Mesothelial cell of epicardium (in vitro differentiated cells): ENCODE data around the gene SEMA4C. TPM values are rescaled to one million over a fixed set of nuclear protein-coding genes. Genes with fewer than 3 reads are reported as not detected.
A peak's percentile ranks its signal among the peaks of the same experiment; 100 is the strongest.

ENCODE experiments used
- DNase-seq, 2 experiments: peaks; one replicate each; pipeline ENCODE4 v3.0.0; 2021; ENCODE audit warnings: low spot score in 2 of 2; ENCODE audit not compliant: unreplicated experiment in 2 of 2
- H3K27ac Mint-ChIP-seq: 2 replicates; pipeline ENCODE4 v1.8.0; 2021; ENCODE audit warnings: mixed read lengths
- H3K27me3 Mint-ChIP-seq: 2 replicates; pipeline ENCODE4 v1.8.0; 2021; ENCODE audit warnings: low read depth, mixed read lengths
- H3K36me3 Mint-ChIP-seq: 2 replicates; pipeline ENCODE4 v1.8.0; 2021; ENCODE audit warnings: mixed read lengths
- H3K4me1 Mint-ChIP-seq: 2 replicates; pipeline ENCODE4 v1.8.0; 2021; ENCODE audit warnings: mixed read lengths
- H3K4me3 Mint-ChIP-seq: 2 replicates; pipeline ENCODE4 v1.8.0; 2021; ENCODE audit warnings: mild to moderate bottlenecking, moderate library complexity, mixed read lengths
- H3K9me3 Mint-ChIP-seq: 2 replicates; pipeline ENCODE4 v1.8.0; 2021; ENCODE audit warnings: mixed read lengths
- total RNA-seq: library from RNA; stranded (reverse); gene quantifications from 3 replicates; pipeline ENCODE4 v1.2.1, GENCODE V29; 2021
- TF ChIP-seq, protein P1 (sequence below): fragments of 200-600 bp; sonication (generic); IDR thresholded peaks from one replicate; pipeline ENCODE4 v1.5.0; 2021; ENCODE audit warnings: antibody characterized with exemption; ENCODE audit not compliant: unreplicated experiment

SEMA4C gene
- total RNA-seq, 1 donor from 2014 or later: 102 TPM

GRCh38 chr2:96823198-96823597 lies 46.7 kb downstream of the SEMA4C start:
- Mint-ChIP-seq H3K4me3 (no peak overlapping the region), H3K4me1 (peaks cover 55% of the 10 kb centered on the region), H3K9me3 (no peaks in the 10 kb centered on the region)

DNA sequence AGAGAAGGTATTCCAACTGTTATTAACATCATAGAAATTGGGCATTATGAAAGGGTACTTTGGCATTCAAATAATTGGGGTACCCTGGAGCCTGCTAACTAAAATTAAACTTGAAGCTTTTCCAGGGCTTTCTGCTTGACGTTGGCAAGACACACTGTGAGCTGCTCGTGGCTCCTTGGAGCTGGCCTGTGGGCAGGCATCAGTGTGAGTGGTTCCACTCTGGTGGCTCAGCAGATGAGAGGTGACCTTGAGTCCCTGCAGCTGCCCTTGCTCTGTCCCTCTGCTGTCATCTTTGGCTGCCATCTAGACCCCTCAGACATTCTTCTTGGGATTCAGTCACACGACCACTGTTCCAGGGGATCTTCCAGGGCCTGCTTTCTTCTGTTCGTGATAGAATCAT lies 47.1 kb downstream of the SEMA4C start:
- H3K9me3 Mint-ChIP-seq: no peaks in the 10 kb centered on the region
- H3K36me3 Mint-ChIP-seq: peaks cover 6% of the 10 kb centered on the region
- no peak for DNase-seq
- H3K27me3 Mint-ChIP-seq: no peaks in the 10 kb centered on the region
- peak overlapping the region; percentile 86 for H3K27ac Mint-ChIP-seq
- H3K4me1 Mint-ChIP-seq: peaks cover 59% of the 10 kb centered on the region
- no peak overlapping the region for H3K4me3 Mint-ChIP-seq
- TF ChIP-seq, protein P1, sequence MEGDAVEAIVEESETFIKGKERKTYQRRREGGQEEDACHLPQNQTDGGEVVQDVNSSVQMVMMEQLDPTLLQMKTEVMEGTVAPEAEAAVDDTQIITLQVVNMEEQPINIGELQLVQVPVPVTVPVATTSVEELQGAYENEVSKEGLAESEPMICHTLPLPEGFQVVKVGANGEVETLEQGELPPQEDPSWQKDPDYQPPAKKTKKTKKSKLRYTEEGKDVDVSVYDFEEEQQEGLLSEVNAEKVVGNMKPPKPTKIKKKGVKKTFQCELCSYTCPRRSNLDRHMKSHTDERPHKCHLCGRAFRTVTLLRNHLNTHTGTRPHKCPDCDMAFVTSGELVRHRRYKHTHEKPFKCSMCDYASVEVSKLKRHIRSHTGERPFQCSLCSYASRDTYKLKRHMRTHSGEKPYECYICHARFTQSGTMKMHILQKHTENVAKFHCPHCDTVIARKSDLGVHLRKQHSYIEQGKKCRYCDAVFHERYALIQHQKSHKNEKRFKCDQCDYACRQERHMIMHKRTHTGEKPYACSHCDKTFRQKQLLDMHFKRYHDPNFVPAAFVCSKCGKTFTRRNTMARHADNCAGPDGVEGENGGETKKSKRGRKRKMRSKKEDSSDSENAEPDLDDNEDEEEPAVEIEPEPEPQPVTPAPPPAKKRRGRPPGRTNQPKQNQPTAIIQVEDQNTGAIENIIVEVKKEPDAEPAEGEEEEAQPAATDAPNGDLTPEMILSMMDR: no peak

More at GRCh38 chr2:96823198-96823597, 46.7 kb downstream of the SEMA4C start:
- DNase-seq: no peak
- Mint-ChIP-seq H3K36me3 (peaks cover 10% of the 10 kb centered on the region), H3K27me3 (no peaks in the 10 kb centered on the region), H3K27ac (peak overlapping the region; percentile 86)
- TF ChIP-seq, protein P1: no peak

DNA sequence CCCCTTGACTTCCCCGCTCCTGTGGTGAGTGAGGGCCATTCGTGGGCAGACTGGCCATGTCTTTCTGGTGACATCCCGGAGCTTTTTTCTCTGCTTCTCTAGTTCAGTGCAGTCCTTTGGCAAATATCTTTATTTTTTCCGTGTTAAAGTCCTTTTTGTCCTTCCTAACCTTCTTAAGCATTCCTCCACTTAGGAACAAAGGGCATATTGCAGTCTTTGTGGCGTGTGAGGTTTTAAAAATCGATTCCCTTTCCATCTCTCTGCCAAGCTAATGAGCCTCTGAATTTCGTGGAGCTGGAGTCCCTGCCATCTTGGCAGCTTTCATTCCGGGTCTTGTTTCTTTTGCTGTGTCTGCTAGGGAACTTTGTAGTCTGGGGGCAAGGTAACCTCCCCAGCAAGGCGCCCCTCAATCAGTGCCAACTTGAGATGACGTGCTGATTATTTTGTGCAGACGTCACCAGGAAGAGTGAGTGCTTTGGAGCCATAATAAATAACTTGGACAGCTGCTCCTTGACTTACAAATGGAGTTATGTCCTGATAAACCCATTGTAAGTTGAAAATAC lies 48.7 kb downstream of the SEMA4C start:
- Mint-ChIP-seq H3K9me3 (no peaks in the 10 kb centered on the region), H3K27ac (peak overlapping the region; percentile 1), H3K27me3 (no peaks in the 10 kb centered on the region), H3K4me1 (peaks cover 67% of the 10 kb centered on the region), H3K36me3 (peaks cover 6% of the 10 kb centered on the region), H3K4me3 (no peak overlapping the region)
- DNase-seq: no peak
- TF ChIP-seq, protein P1: no peak

DNA sequence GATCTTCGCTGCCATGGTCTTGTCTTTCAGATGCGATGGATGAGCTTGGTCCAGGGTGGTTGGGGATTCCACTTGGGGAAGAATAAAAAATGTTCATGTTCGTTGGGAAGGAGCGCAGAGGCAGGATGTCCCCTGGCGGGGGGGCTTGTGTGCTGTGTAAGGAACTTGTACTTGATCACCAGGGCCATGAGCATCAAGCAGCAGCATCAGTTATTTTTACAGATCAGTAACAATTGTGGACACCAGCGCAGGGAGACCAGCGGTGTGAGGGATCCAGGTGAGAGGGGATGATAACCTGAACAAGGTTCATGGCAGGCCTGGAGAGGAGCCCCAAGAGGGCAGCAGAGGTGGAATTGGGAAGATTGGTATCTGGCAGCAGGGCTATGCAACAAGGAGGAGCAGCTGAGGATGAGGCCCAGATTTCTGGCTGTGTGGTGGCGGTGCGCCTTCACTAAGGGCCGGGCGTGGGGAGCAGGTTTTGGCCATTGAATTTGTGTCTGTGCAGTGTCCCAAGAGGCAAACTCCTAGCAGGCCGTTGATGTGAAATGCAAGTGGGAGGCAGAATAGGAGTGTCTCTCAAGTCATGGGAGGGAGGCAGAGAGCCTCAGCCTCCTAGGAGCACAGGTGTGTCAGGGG lies 49.9 kb downstream of the SEMA4C start:
- DNase-seq: no peak
- TF ChIP-seq, protein P1: no peak
- no peak overlapping the region for H3K27ac Mint-ChIP-seq
- H3K27me3 Mint-ChIP-seq: no peaks in the 10 kb centered on the region
- H3K4me1 Mint-ChIP-seq: peaks cover 74% of the 10 kb centered on the region
- H3K9me3 Mint-ChIP-seq: no peaks in the 10 kb centered on the region
- H3K4me3 Mint-ChIP-seq: no peak overlapping the region
- H3K36me3 Mint-ChIP-seq: peaks cover 6% of the 10 kb centered on the region

GRCh38 chr2:96819128-96819875 lies 50.6 kb downstream of the SEMA4C start:
- peaks cover 70% of the 10 kb centered on the region for H3K4me1 Mint-ChIP-seq
- no peak overlapping the region for H3K27ac Mint-ChIP-seq

More at GRCh38 chr2:96819128-96819875, 50.6 kb downstream of the SEMA4C start:
- Mint-ChIP-seq H3K27me3 (no peaks in the 10 kb centered on the region), H3K9me3 (no peaks in the 10 kb centered on the region), H3K36me3 (peaks cover 4% of the 10 kb centered on the region), H3K4me3 (no peak overlapping the region)
- DNase-seq: no peak
- TF ChIP-seq, protein P1: no peak
